Measurements from ENCODE around the gene ATP4B. TPM values are rescaled to one million over a fixed set of nuclear protein-coding genes. Genes with fewer than 3 reads are reported as not detected.
"Not testable (repeated sequence)": the region's sequence is repeated elsewhere in the genome, so short reads cannot be mapped to it uniquely, and the experiment has no call there.

ATP4B gene
- total RNA-seq, 2 donors from 2014 or later, result 0.34 TPM; not detected in 1

GRCh38 chr13:113629866-113630265 is 28.1 kb downstream of the ATP4B start:
- DNase-seq (ENCODE audit: low spot score), result no peak

GRCh38 chr13:113628291-113629270 is 29.4 kb downstream of the ATP4B start:
- no peak overlapping the region for H3K27ac ChIP-seq
- H3K4me3 ChIP-seq, result no peak overlapping the region
- no peaks in the 10 kb centered on the region for H3K36me3 ChIP-seq
- WGBS, result 79% methylated on average over 30 of the region's 30 CpGs
- H3K27me3 ChIP-seq (replicated peaks; ENCODE audit: insufficient read depth), result no peaks in the 10 kb centered on the region
- H3K4me1 ChIP-seq (replicated peaks), result no peaks in the 10 kb centered on the region
- H3K9me3 ChIP-seq, result no peaks in the 10 kb centered on the region
- no peak for DNase-seq (ENCODE audit: low spot score)
- intact Hi-C loops (cut with DNase I), result no loop called here
- TF ChIP-seq CTCF (IDR thresholded peaks at IDR 0.05) (no peak), POLR2A (IDR thresholded peaks at IDR 0.05) (no peak), POLR2AphosphoS5 (IDR thresholded peaks at IDR 0.05) (no peak)

More at GRCh38 chr13:113629866-113630265, 28.1 kb downstream of the ATP4B start:
- Histone ChIP-seq H3K9me3 (no peaks in the 10 kb centered on the region), H3K27ac (no peak overlapping the region), H3K4me3 (no peak overlapping the region), H3K27me3 (replicated peaks; ENCODE audit: insufficient read depth) (no peaks in the 10 kb centered on the region), H3K4me1 (replicated peaks) (no peaks in the 10 kb centered on the region), H3K36me3 (peaks cover 0 to 4% of the 10 kb centered on the region in 2 donors)
- WGBS, result 82% methylated on average over 17 of the region's 17 CpGs
- TF ChIP-seq POLR2AphosphoS5 (IDR thresholded peaks at IDR 0.05) (no peak), POLR2A (IDR thresholded peaks at IDR 0.05) (no peak), CTCF (IDR thresholded peaks at IDR 0.05) (no peak)
- intact Hi-C loops (cut with DNase I), result no loop called here

GRCh38 chr13:113627136-113627535 is 30.9 kb downstream of the ATP4B start:
- WGBS, result 91% methylated on average over 16 of the region's 16 CpGs
- no peaks in the 10 kb centered on the region for H3K36me3 ChIP-seq
- TF ChIP-seq CTCF (IDR thresholded peaks at IDR 0.05) (no peak), POLR2AphosphoS5 (IDR thresholded peaks at IDR 0.05) (no peak), POLR2A (IDR thresholded peaks at IDR 0.05) (no peak)
- H3K9me3 ChIP-seq, result no peaks in the 10 kb centered on the region
- DNase-seq (ENCODE audit: low spot score), result no peak
- intact Hi-C loops (cut with DNase I), result no loop called here
- H3K27me3 ChIP-seq (replicated peaks; ENCODE audit: insufficient read depth), result no peaks in the 10 kb centered on the region
- H3K4me1 ChIP-seq (replicated peaks), result no peaks in the 10 kb centered on the region
- no peak overlapping the region for H3K27ac ChIP-seq
- H3K4me3 ChIP-seq, result no peak overlapping the region

- 82% methylated on average over 24 of the region's 24 CpGs for WGBS
- intact Hi-C loops (cut with DNase I), result no loop called here
- DNase-seq (ENCODE audit: low spot score), result no peak
- Histone ChIP-seq H3K27me3 (replicated peaks; ENCODE audit: insufficient read depth) (no peaks in the 10 kb centered on the region), H3K27ac (no peak overlapping the region), H3K9me3 (no peaks in the 10 kb centered on the region), H3K36me3 (no peaks in the 10 kb centered on the region), H3K4me3 (no peak overlapping the region), H3K4me1 (replicated peaks) (no peaks in the 10 kb centered on the region)
- TF ChIP-seq POLR2AphosphoS5 (IDR thresholded peaks at IDR 0.05) (no peak), POLR2A (IDR thresholded peaks at IDR 0.05) (no peak), CTCF (IDR thresholded peaks at IDR 0.05) (no peak)
Observed at GRCh38 chr13:113625965-113626721, 31.9 kb downstream of the ATP4B start.

DNA sequence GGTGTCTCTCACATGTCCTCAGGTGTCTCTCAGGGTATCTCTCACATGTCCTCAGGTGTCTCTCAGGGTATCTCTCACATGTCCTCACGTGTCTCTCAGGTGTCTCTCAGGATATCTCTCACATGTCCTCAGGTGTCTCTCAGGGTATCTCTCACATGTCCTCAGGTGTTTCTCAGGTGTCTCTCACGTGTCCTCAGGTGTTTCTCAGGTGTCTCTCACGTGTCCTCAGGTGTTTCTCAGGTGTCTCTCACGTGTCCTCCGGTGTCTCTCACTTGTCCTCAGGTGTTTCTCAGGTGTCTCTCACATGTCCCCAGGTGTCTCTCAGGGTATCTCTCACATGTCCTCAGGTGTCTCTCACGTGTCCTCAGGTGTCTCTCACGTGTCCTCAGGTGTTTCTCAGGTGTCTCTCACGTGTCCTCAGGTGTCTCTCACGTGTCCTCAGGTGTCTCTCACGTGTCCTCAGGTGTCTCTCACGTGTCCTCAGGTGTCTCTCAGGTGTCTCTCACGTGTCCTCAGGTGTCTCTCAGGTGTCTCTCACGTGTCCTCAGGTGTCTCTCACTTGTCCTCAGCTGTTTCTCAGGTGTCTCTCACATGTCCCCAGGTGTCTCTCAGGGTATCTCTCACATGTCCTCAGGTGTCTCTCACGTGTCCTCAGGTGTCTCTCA is 33.2 kb downstream of the ATP4B start:
- intact Hi-C loops (cut with DNase I), result loop anchor here (5.0 kb wide), 1 partner anchor 323 kb away; no protein-coding TSS in a partner anchor
- DNase-seq (ENCODE audit: low spot score); H3K27ac ChIP-seq; H3K27me3 ChIP-seq (replicated peaks; ENCODE audit: insufficient read depth); H3K36me3 ChIP-seq; H3K4me1 ChIP-seq (replicated peaks); H3K4me3 ChIP-seq; H3K9me3 ChIP-seq: not testable (repeated sequence)
- WGBS, result 95% methylated on average over 14 of the region's 14 CpGs

Data from prostate gland (tissue), 2 donors.